Raji (cell line): ENCODE data around the gene KCNK5.

Experiments used
- POLR2A ChIP-seq: IDR thresholded peaks from 2 replicates; pipeline ENCODE4 v1.6.1; 2011; ENCODE audit warnings: low read depth, low read length, control low read depth; ENCODE audit not compliant: insufficient read depth

The KCNK5 gene

GRCh38 chr6:39228992-39229767, at the start of gene KCNK5:
TSS of gene KCNK5 (minus strand) at chr6:39229475. CDS start at chr6:39229111, 364 bp downstream.
- no peak for TF ChIP-seq POLR2A

DNA sequence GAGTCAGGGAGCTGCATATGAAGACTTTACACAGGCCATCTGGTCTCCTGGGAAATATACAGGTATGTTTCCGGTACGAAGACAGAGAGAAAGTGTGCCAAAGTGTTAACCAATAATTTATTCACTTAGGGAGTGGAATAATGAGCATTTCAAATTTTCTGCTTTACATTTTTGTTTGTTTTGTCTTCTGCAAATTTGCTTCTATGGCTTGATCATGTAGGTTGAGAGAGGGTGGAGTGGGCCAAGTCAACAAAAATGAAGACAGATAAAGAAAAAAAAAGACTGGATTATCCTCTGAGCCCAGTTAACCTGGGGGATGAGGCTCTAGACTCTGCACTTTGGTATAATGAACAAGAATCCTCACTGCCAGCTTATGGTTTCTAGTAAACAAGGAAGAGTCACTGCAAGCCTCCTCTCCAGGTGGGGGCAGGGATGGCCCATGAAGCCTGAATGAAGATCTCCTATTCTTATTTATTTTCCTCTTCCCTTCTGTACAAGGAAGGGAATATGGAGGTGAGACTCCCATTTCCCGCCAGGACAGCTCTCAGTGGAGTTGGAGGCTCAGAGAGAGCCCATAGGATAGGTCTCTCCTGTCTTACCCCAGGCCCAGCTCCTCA, 47.2 kb upstream of the KCNK5 start:
- no peak for TF ChIP-seq POLR2A

GRCh38 chr6:39274903-39275302, 45.6 kb upstream of the KCNK5 start:
- TF ChIP-seq POLR2A, result no peak

GRCh38 chr6:39274471-39274870, 45.2 kb upstream of the KCNK5 start:
- TF ChIP-seq POLR2A, result no peak

- TF ChIP-seq POLR2A, result no peak
Observed at GRCh38 chr6:39273406-39273821, 44.1 kb upstream of the KCNK5 start.

- no peak for TF ChIP-seq POLR2A
Observed at GRCh38 chr6:39269961-39270360, 40.7 kb upstream of the KCNK5 start.

GRCh38 chr6:39268721-39269120, 39.4 kb upstream of the KCNK5 start:
- TF ChIP-seq POLR2A, result no peak

DNA sequence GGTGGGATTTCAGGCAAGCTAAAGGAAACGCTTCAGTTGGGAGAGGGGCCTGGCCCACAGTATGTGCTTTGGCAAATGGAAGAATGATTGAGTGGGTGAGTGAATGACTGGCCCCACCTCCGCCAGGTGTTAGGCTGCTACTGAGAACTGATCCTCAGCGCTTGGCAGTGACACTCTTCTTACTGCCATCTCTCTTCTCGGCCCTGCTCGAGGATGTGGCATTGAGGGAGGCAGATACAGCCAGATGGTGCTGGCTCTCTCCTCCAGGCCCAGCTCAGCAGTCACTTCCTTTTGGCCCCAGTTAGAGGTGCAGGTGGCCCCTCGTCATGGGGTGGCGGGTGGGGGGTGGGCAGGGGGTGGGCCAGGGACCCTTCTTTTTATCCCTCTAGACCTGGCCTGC, 38.9 kb upstream of the KCNK5 start:
- no peak for TF ChIP-seq POLR2A

DNA sequence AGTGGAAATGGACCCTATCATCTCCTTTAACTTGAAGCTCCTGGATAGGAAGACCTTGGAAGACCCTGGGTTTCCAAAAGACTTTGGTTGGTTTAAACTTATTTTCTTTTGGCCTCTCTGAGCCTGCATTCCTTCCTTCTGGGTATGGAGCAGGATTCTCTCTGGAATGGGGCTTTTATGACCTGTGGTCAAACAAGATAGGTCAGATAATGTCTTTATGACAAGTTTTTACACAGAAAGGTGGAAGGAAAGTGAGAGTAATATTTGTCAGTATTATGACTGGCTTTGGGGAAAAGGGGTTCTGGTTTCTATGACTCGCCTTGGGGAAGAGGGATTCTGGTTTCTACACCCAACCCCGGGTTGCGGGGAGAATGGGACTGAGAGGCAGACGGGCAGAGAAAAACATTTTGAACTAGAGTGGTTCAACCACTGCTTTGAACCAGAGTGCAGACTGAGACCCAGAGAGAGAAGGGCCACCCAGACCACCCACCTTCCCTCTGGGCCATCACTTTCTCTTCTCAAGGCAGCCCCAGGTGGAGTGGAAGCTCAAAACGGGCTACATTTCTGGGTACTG, 37.6 kb upstream of the KCNK5 start:
- no peak for TF ChIP-seq POLR2A

DNA sequence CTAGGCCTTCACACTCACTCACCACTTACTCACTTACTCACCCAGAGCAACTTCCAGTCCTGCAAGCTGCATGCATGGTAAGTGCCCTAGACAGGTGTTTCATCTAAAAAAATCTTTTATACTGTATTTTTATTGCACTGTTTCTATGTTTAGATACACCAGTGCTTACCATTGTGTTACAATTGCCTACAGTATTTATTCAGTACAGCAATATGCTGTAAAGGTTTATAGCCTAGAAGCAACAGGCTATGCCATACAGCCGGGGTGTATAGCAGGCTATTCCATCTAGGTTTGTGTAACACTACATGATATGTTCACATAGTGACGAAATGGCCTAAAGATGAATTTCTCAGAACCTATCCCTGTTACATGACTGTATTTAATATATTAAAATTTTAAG, 37.1 kb upstream of the KCNK5 start:
- TF ChIP-seq POLR2A, result no peak

GRCh38 chr6:39263303-39264037, 34.2 kb upstream of the KCNK5 start:
- no peak for TF ChIP-seq POLR2A

DNA sequence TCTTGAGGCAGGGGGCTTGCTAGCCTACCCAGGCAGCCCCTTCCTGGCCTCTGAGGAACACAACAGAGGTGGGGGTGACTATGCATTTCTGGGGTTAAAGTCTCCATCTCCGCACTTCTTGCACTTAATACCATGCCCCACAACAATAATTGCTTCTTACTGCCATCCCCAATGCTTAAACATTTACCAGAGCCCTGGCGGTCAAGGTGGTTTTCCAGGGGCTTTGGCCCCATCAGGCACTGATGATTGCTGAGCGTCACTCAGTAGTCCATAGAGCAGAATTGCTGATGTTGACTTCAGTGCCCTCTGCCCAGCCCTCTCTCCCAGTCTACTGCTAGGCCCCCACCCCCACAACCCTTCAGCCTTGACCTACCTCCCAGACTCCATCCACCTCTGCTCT, 32.5 kb upstream of the KCNK5 start:
- TF ChIP-seq POLR2A, result no peak

- no peak for TF ChIP-seq POLR2A
Observed at GRCh38 chr6:39260953-39261352, 31.7 kb upstream of the KCNK5 start.

GRCh38 chr6:39260456-39260855, 31.2 kb upstream of the KCNK5 start:
- TF ChIP-seq POLR2A, result no peak

DNA sequence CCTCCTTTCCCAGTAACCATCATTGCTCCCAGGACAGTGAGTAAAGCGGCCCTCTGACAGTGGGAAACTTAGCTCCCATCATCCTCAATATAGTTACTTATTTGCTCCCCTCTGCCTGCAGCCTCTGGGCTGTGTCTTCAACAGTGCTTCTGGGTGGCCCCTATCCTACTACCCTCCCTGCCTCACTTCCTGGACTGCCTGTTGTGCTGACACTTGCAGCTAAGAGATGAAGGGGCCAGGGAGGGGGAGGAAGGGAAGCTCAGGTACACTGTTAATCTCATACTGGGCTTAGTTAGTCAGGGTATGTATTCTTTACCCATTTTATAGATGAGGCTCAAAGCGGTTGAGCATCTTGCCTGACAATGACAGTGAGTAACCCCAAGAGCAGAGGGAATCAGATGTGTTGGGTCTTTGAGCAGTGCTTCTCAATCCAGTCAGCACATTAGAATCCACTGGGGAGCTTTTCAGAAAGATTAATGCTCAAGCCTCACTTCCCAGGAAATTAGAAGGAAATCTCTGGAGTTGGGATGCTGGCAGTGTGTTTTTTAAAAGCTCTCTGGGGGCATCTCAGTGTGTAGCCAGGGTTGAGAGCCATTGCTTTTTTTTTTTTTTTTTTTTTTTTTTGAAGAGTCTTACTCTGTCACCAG, 27.1 kb upstream of the KCNK5 start:
- TF ChIP-seq POLR2A, result no peak
